Neutrophil (primary cell): ENCODE data around the gene FBXW7.

Source experiments
- H3K27ac ChIP-seq: fragments of 200-600 bp; sonication (generic); 2 replicates; pipeline ENCODE4 v1.5.1; 2016; ENCODE audit warnings: mild to moderate bottlenecking, moderate library complexity
- H3K27me3 ChIP-seq: fragments of 200-600 bp; sonication (generic); 2 replicates; pipeline ENCODE4 v1.6.0; 2016; ENCODE audit warnings: mild to moderate bottlenecking
- H3K36me3 ChIP-seq: fragments of 200-600 bp; sonication (generic); 2 replicates; pipeline ENCODE4 v1.5.1; 2017
- H3K4me1 ChIP-seq, 2 experiments: fragments of 200-600 bp in 1 of 2; sonication (generic) in 1 of 2; 1 replicate in 1 of 2; 2 replicates in 1 of 2; pipeline versions ENCODE4 v1.5.1 to v1.6.1; 2013 to 2016; ENCODE audit warnings: low read depth in 1 of 2, low read length in 1 of 2, mild to moderate bottlenecking in 1 of 2, moderate library complexity in 1 of 2; ENCODE audit not compliant: control insufficient read depth in 1 of 2, insufficient read depth in 1 of 2
- H3K4me3 ChIP-seq, 2 experiments: fragments of 200-600 bp in 1 of 2; sonication (generic) in 1 of 2; 1 replicate in 1 of 2; 2 replicates in 1 of 2; pipeline ENCODE4 v1.5.1; 2013 to 2016; ENCODE audit warnings: low read depth in 1 of 2, low read length in 1 of 2, mild to moderate bottlenecking in 1 of 2, moderate library complexity in 1 of 2
- H3K9me3 ChIP-seq: fragments of 200-600 bp; sonication (generic); 2 replicates; pipeline ENCODE4 v1.5.1; 2016
- CTCF ChIP-seq: fragments of 200-600 bp; sonication (generic); IDR thresholded peaks from 2 replicates; pipeline ENCODE4 v1.5.1; 2016; ENCODE audit warnings: antibody characterized with exemption

Gene FBXW7

GRCh38 chr4:152571770-152572169, 35.9 kb upstream of the FBXW7 start:
- no peak overlapping the region for H3K4me3 ChIP-seq
- peaks cover 14% of the 10 kb centered on the region in 2 experiments for H3K4me1 ChIP-seq
- no peaks in the 10 kb centered on the region for H3K9me3 ChIP-seq
- H3K27ac ChIP-seq: no peak overlapping the region
- no peaks in the 10 kb centered on the region for H3K36me3 ChIP-seq
- TF ChIP-seq CTCF: no peak
- H3K27me3 ChIP-seq: peaks cover 22% of the 10 kb centered on the region

GRCh38 chr4:152571296-152571695, 35.4 kb upstream of the FBXW7 start:
- TF ChIP-seq CTCF: no peak
- Histone ChIP-seq H3K4me3 (no peak overlapping the region), H3K27ac (no peak overlapping the region), H3K36me3 (no peaks in the 10 kb centered on the region), H3K4me1 (peaks cover 14% of the 10 kb centered on the region in 2 experiments), H3K9me3 (no peaks in the 10 kb centered on the region), H3K27me3 (peaks cover 22% of the 10 kb centered on the region)

- no peaks in the 10 kb centered on the region for H3K27me3 ChIP-seq
- H3K27ac ChIP-seq: no peak overlapping the region
- no peaks in the 10 kb centered on the region for H3K9me3 ChIP-seq
- H3K4me1 ChIP-seq: peaks cover 0 to 6% of the 10 kb centered on the region in 2 experiments
- TF ChIP-seq CTCF: no peak
- no peaks in the 10 kb centered on the region for H3K36me3 ChIP-seq
- no peak overlapping the region for H3K4me3 ChIP-seq
Measured at GRCh38 chr4:152565333-152565732, 29.4 kb upstream of the FBXW7 start.

- Histone ChIP-seq H3K27ac (no peak overlapping the region), H3K9me3 (no peaks in the 10 kb centered on the region), H3K4me3 (no peak overlapping the region), H3K27me3 (no peaks in the 10 kb centered on the region), H3K36me3 (no peaks in the 10 kb centered on the region), H3K4me1 (peaks cover 0 to 6% of the 10 kb centered on the region in 2 experiments)
- no peak for TF ChIP-seq CTCF
Measured at GRCh38 chr4:152564336-152564735, 28.4 kb upstream of the FBXW7 start.

GRCh38 chr4:152563209-152563608, 27.3 kb upstream of the FBXW7 start:
- Histone ChIP-seq H3K27ac (no peak overlapping the region), H3K27me3 (no peaks in the 10 kb centered on the region), H3K4me1 (peaks cover 0 to 6% of the 10 kb centered on the region in 2 experiments), H3K9me3 (no peaks in the 10 kb centered on the region), H3K4me3 (no peak overlapping the region), H3K36me3 (no peaks in the 10 kb centered on the region)
- no peak for TF ChIP-seq CTCF

- no peak for TF ChIP-seq CTCF
- Histone ChIP-seq H3K4me3 (no peak overlapping the region), H3K36me3 (no peaks in the 10 kb centered on the region)
Measured at GRCh38 chr4:152559641-152560040, 23.7 kb upstream of the FBXW7 start.

More at GRCh38 chr4:152559641-152560040, 23.7 kb upstream of the FBXW7 start:
- no peak overlapping the region for H3K27ac ChIP-seq
- no peaks in the 10 kb centered on the region for H3K27me3 ChIP-seq
- H3K4me1 ChIP-seq: peaks cover 3 to 9% of the 10 kb centered on the region in 2 experiments
- H3K9me3 ChIP-seq: no peaks in the 10 kb centered on the region
